Measurements from ENCODE around the gene MFN1. TPM values are rescaled to one million over a fixed set of nuclear protein-coding genes. Genes with fewer than 3 reads are reported as not detected.

Gene MFN1
- total and polyA plus RNA-seq, 2 of the 13 experiments (the other 11 are each of a cell fraction or from before 2014, with no cell fraction given), result 25.2 to 37.5 TPM

- TF ChIP-seq, protein P1, sequence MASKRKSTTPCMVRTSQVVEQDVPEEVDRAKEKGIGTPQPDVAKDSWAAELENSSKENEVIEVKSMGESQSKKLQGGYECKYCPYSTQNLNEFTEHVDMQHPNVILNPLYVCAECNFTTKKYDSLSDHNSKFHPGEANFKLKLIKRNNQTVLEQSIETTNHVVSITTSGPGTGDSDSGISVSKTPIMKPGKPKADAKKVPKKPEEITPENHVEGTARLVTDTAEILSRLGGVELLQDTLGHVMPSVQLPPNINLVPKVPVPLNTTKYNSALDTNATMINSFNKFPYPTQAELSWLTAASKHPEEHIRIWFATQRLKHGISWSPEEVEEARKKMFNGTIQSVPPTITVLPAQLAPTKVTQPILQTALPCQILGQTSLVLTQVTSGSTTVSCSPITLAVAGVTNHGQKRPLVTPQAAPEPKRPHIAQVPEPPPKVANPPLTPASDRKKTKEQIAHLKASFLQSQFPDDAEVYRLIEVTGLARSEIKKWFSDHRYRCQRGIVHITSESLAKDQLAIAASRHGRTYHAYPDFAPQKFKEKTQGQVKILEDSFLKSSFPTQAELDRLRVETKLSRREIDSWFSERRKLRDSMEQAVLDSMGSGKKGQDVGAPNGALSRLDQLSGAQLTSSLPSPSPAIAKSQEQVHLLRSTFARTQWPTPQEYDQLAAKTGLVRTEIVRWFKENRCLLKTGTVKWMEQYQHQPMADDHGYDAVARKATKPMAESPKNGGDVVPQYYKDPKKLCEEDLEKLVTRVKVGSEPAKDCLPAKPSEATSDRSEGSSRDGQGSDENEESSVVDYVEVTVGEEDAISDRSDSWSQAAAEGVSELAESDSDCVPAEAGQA (IDR thresholded peaks at IDR 0.05; ENCODE audit: low read depth), result no peak
- TF ChIP-seq, protein P1 (CRISPR knock-in tag; IDR thresholded peaks at IDR 0.05; ENCODE audit: borderline replicate concordance), result no peak
- TF ChIP-seq, protein P2, sequence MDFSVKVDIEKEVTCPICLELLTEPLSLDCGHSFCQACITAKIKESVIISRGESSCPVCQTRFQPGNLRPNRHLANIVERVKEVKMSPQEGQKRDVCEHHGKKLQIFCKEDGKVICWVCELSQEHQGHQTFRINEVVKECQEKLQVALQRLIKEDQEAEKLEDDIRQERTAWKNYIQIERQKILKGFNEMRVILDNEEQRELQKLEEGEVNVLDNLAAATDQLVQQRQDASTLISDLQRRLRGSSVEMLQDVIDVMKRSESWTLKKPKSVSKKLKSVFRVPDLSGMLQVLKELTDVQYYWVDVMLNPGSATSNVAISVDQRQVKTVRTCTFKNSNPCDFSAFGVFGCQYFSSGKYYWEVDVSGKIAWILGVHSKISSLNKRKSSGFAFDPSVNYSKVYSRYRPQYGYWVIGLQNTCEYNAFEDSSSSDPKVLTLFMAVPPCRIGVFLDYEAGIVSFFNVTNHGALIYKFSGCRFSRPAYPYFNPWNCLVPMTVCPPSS (IDR thresholded peaks at IDR 0.05), result no peak
- TF ChIP-seq LCORL (IDR thresholded peaks at IDR 0.05) (no peak), LCORL (CRISPR knock-in tag; IDR thresholded peaks at IDR 0.05) (peak; percentile 52; the same call in 1 of the 2 replicates), ARID3A (IDR thresholded peaks at IDR 0.05; ENCODE audit: low read depth, low read length) (no peak), ZNF572 (CRISPR knock-in tag; IDR thresholded peaks at IDR 0.05) (peak; percentile 93; the same call in 1 of the 2 replicates), CAMTA2 (CRISPR knock-in tag; IDR thresholded peaks at IDR 0.05; ENCODE audit: borderline replicate concordance) (0 out of 2 replicates have a peak, but pooled peaks have one; percentile 33), BCLAF1 (IDR thresholded peaks at IDR 0.05) (no peak), TCF7L2 (IDR thresholded peaks at IDR 0.05; ENCODE audit: low read depth, low read length) (no peak), ZFP82 (CRISPR knock-in tag; IDR thresholded peaks at IDR 0.05; ENCODE audit: borderline replicate concordance) (no peak), HOMEZ (CRISPR knock-in tag; IDR thresholded peaks at IDR 0.05; ENCODE audit: low read depth) (no peak; the same call in 1 of the 2 replicates), ETV6 (CRISPR knock-in tag; conservative IDR thresholded peaks at IDR 0.05) (no peak), ZNF484 (CRISPR knock-in tag; IDR thresholded peaks at IDR 0.05; ENCODE audit: borderline replicate concordance, low read depth) (no peak)
Measured at GRCh38 chr3:179322286-179323196, 25.0 kb upstream of the MFN1 start, which contains the start of gene ZNF639 (continued).
